IPS-20b (cell line): ENCODE data around the gene SKIC2.
"Not testable (repeated sequence)": the region's sequence is repeated elsewhere in the genome, so short reads cannot be mapped to it uniquely, and the experiment has no call there.

ENCODE experiments used
- H3K27ac ChIP-seq: one replicate; pipeline ENCODE4 v1.5.1; 2013; ENCODE audit warnings: low read length
- H3K27me3 ChIP-seq: 2 replicates; pipeline ENCODE4 v1.6.1; 2013; ENCODE audit warnings: mild to moderate bottlenecking, low read length, inconsistent platforms; ENCODE audit not compliant: insufficient read depth
- H3K36me3 ChIP-seq: 2 replicates; pipeline ENCODE4 v1.6.1; 2013; ENCODE audit warnings: low read depth, mild to moderate bottlenecking, inconsistent platforms, low read length, moderate library complexity; ENCODE audit not compliant: insufficient read depth
- H3K4me1 ChIP-seq: 2 replicates; pipeline ENCODE4 v1.6.1; 2013; ENCODE audit warnings: mild to moderate bottlenecking, control low read depth, inconsistent platforms, low read length, moderate library complexity; ENCODE audit not compliant: insufficient read depth
- H3K4me3 ChIP-seq: 2 replicates; pipeline ENCODE4 v1.5.1; 2013; ENCODE audit warnings: mild to moderate bottlenecking, low read length, inconsistent platforms
- H3K9ac ChIP-seq: 2 replicates; pipeline ENCODE4 v1.6.1; 2013; ENCODE audit warnings: low read depth, mild to moderate bottlenecking, inconsistent platforms, low read length, moderate library complexity
- H3K9me3 ChIP-seq: 2 replicates; pipeline ENCODE4 v1.6.1; 2013; ENCODE audit warnings: mild to moderate bottlenecking, low read depth, low read length, inconsistent platforms; ENCODE audit not compliant: insufficient read depth

The SKIC2 gene

DNA sequence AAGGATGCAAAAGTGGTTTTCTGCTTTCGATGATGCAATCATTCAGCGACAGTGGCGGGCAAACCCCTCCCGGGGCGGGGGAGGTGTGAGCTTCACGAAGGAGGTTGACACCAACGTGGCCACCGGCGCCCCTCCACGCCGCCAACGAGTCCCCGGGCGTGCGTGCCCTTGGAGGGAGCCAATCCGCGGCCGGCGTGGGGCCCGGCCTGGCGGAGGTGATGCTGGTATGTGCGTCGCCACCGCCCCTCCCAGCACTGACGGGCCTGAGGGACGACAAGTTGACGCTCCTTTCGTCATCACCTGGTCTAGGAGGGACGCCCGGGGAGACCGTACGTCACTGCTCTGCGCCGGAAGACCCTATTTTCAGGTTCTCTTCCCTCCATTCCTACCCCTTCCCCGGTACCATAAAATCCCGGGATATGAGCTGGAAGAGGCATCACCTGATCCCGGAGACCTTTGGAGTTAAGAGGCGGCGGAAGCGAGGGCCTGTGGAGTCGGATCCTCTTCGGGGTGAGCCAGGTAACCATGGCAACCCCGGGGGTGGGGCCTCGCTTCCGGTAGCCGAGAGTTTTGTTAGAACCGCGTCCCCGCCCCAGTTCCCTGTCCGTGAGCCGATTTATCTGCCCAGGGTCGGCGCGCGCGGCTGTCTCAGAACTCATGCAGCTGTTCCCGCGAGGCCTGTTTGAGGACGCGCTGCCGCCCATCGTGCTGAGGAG lies 13.2 kb downstream of the SKIC2 start, which contains the start of gene DXO:
TSS of gene DXO (minus strand) at position 146 of the 716 bp plus-strand sequence. CDS start 463 bp downstream, outside the sequence.
- H3K27ac ChIP-seq = peak within 1 kb of the TSS; percentile 58
- peak within 1 kb of the TSS; percentile 81 for H3K4me3 ChIP-seq
- no peaks in the 10 kb centered on the region for H3K27me3 ChIP-seq

DNA sequence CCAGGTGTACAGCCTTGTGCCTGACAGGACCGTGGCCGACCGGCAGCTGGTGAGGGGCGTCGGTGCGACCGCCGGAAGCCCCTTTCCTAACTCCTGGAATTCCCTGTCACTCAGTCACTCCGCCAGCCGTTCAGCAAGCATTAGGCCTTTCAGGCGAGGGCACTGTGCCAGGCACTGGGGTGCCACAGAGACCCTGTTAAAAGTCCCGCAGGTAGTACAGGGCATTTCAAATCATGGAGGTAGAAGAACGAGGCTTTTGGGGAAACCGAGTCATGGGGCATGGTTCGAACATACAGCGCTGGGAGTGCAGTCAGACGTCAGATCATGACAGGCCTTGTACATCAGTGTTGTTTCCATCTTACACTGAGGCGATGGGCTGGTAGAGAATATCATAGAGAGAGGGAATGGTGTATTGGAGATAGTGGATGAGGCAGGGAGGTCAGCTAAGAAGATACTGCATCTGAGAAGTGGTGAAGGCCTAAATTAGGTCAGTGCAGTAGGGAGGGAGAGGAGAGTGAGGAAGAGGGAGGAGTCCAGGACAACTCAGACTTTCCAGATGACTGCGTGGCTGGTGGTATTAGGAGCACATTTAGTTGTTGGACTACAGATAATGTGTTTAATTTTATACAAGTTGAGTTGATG lies 13.9 kb downstream of the SKIC2 start:
- Histone ChIP-seq H3K9ac (peak overlapping the region; percentile 83; the same call in 1 of the 2 replicates), H3K4me1 (no peaks in the 10 kb centered on the region; the same call in 1 of the 2 replicates), H3K27me3 (no peaks in the 10 kb centered on the region), H3K4me3 (peak overlapping the region; percentile 81), H3K27ac (peak overlapping the region; percentile 58), H3K36me3 (peaks cover 27% of the 10 kb centered on the region), H3K9me3 (no peaks in the 10 kb centered on the region; the same call in 1 of the 2 replicates)

More for the DNA sequence above, 13.2 kb downstream of the SKIC2 start, which contains the start of gene DXO:
- Histone ChIP-seq H3K36me3 (peaks cover 33% of the 10 kb centered on the region), H3K9ac (peak within 1 kb of the TSS; percentile 83), H3K9me3 (no peaks in the 10 kb centered on the region; the same call in 1 of the 2 replicates), H3K4me1 (no peaks in the 10 kb centered on the region; the same call in 1 of the 2 replicates)

DNA sequence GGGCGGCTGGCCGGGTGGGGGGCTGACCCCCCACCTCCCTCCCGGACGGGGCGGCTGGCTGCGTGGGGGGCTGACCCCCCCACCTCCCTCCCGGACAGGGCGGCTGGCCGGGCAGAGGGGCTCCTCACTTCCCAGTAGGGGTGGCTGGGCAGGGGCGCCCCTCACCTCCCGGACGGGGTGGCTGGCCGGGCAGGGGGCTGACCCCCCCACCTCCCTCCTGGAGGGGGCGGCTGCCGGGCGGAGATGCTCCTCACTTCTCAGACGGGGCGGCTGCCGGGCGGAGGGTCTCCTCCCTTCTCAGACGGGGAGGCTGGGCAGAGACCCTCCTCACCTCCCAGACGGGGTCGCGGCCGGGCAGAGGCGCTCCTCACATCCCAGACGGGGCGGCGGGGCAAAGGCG lies 17.1 kb downstream of the SKIC2 start:
- not testable (repeated sequence) for H3K9ac ChIP-seq, H3K9me3 ChIP-seq, H3K4me1 ChIP-seq, H3K4me3 ChIP-seq, H3K36me3 ChIP-seq, H3K27ac ChIP-seq, H3K27me3 ChIP-seq

DNA sequence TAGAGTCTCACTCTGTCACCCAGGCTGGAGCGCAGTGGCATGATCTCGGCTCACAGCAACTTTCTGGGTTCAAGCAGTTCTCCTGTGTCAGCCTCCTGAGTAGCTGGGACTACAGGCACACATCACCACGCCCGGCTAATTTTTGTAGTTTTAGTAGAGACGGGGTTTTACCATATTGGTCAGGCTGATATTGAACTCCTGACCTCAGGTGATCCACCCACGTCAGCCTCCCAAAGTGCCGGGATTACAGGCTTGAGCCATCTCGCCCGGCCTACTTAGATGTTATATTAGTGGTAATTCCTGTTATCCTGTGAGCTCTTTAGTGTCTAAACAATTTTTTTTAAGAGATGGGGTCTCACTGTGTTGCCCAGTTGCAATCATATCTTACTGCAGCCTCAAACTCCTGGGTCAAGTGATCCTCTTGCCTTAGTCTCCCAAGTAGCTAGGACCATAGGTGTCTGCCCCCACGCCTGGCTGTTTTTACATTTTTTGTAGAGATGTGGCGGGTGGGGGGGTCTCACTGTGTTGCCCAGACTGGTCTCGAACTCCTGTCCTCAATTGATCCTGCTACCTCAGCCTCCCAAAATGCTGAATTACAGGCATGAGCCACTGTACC lies 18.9 kb downstream of the SKIC2 start:
- H3K4me3 ChIP-seq = no peak overlapping the region
- 0 out of 2 replicates have a peak, but pooled peaks cover 5% of the 10 kb centered on the region for H3K36me3 ChIP-seq
- H3K9me3 ChIP-seq = no peaks in the 10 kb centered on the region; the same call in 1 of the 2 replicates
- no peak overlapping the region for H3K27ac ChIP-seq
- H3K4me1 ChIP-seq = no peaks in the 10 kb centered on the region; the same call in 1 of the 2 replicates
- H3K9ac ChIP-seq = no peak overlapping the region
- H3K27me3 ChIP-seq = no peaks in the 10 kb centered on the region

DNA sequence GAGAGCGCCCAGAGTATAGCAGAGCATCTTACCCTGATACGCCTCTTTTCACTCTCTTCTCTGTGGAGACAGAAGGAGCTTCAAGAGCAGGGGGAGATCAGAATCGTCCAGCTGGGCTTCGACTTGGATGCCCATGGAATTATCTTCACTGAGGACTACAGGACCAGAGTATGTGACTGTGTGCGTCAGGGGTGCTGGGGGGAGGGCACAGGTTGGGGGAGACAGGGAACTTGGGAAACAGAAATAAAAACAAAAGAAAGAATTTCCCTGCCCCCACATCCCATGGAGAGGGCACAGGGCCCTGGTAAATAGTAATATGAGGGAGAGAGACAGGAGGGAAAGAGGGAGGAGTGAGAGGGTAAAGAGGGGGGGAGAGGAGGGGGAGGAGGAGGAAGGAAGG lies 19.9 kb downstream of the SKIC2 start:
- no peak overlapping the region for H3K27ac ChIP-seq
- no peak overlapping the region for H3K9ac ChIP-seq
- no peaks in the 10 kb centered on the region; the same call in 1 of the 2 replicates for H3K9me3 ChIP-seq
- no peaks in the 10 kb centered on the region for H3K4me1 ChIP-seq
- 0 out of 2 replicates have a peak, but pooled peaks cover 5% of the 10 kb centered on the region for H3K36me3 ChIP-seq
- no peak overlapping the region for H3K4me3 ChIP-seq
- H3K27me3 ChIP-seq = no peaks in the 10 kb centered on the region

DNA sequence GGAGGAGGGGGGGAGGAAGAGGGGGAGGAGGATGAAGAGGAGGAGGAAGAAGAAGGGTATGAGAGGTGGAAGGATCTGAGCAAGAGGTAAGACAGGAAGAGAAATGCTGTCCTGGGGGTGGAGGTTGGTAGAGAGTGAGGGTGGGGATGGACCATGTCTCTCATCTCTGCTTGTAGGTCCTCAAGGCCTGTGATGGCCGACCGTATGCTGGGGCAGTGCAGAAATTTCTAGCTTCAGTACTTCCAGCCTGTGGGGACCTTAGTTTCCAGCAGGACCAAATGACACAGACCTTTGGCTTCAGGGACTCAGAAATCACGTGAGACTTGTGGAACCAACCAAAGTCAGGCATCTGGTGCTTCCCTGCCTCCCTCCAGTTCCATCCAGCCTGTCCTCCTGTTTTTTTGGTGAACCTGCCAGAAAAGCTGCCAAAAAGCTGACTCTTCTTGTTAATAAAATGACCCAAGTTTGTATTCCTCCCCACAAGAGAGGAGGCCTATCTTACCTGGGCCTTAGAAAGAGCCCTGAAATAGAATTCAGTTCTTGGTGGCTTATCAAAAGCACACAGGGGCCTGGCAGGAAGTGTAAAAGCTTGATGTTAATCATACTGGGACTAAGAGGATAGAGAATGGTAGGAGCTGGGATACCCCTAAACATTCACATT lies 20.4 kb downstream of the SKIC2 start:
- no peak overlapping the region for H3K27ac ChIP-seq

DNA sequence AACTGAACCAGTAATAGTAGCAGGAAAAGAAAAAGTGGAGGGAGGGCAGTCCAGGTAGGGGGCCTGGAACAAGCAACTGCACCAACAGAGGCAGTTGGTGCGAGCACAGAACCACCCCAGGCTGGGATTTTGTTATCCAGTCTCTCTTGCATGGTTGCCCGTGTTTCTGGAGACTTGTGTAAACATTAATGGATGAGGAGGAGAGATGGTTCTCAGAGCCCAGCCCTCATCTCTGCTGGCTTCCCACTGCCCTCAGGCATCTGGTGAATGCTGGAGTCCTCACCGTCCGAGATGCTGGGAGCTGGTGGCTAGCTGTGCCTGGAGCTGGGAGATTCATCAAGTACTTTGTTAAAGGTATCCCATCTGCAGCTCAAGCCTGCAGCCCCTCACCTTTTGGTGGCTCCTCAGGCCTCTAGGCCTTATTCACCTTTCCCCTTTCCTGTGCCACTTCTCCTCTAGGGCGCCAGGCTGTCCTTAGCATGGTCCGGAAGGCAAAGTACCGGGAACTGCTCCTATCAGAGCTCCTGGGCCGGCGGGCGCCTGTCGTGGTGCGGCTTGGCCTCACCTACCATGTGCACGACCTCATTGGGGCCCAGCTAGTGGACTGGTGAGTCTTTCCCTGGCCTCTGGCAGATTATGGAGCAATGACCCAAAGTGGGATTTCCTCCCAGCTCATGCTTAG lies 21.4 kb downstream of the SKIC2 start:
- H3K9ac ChIP-seq, H3K4me1 ChIP-seq, H3K36me3 ChIP-seq, H3K27ac ChIP-seq, H3K9me3 ChIP-seq, H3K4me3 ChIP-seq, H3K27me3 ChIP-seq: not testable (repeated sequence)

More for the DNA sequence above, 20.4 kb downstream of the SKIC2 start:
- Histone ChIP-seq H3K4me1 (no peaks in the 10 kb centered on the region), H3K4me3 (no peak overlapping the region), H3K9ac (no peak overlapping the region), H3K36me3 (0 out of 2 replicates have a peak, but pooled peaks cover 5% of the 10 kb centered on the region), H3K27me3 (no peaks in the 10 kb centered on the region), H3K9me3 (no peaks in the 10 kb centered on the region; the same call in 1 of the 2 replicates)

DNA sequence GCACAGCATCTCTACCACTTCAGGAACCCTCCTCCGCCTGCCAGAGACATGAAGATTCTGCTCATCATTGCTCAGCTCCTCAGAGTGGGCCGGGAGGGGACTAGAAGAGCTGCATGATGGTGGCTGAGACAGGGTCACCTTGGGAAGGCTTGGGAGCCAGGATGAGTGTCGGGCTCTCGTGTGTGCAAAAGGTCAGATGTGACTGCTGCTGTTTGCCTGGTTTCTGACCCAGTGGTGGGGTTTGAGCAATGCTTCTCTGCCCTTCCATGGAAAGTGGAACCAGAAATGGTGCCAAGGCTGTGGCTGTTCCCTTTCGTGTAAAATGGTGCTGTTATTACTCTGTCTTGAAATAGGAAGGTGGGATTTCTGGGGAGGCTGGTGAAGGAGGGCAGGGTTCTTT lies 22.0 kb downstream of the SKIC2 start:
- H3K4me3 ChIP-seq, H3K4me1 ChIP-seq, H3K27me3 ChIP-seq, H3K27ac ChIP-seq, H3K9me3 ChIP-seq, H3K9ac ChIP-seq, H3K36me3 ChIP-seq: not testable (repeated sequence)

DNA sequence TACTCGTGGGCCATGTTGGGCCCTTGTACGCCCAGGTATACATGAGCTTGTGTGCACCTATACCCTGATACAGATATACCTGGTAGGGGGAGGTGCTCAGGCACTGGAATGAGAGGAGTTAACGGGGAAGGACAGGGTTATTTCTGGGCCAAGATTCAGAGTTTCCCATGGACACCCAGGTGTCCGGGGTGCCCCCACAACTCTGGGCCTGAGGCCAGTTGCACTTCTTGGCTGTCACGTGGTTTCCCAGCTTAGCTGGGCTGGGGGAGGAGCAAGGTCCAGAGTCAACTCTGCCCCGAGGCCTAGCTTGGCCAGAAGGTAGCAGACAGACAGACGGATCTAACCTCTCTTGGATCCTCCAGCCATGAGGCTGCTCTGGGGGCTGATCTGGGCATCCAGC lies 22.8 kb downstream of the SKIC2 start, which contains the start of gene C4A:
TSS of gene C4A (plus strand) at position 314 of the 400 bp plus-strand sequence. CDS start at position 365, 51 bp downstream.
- H3K27ac ChIP-seq, H3K4me3 ChIP-seq, H3K4me1 ChIP-seq, H3K27me3 ChIP-seq, H3K36me3 ChIP-seq, H3K9me3 ChIP-seq, H3K9ac ChIP-seq: not testable (repeated sequence)

DNA sequence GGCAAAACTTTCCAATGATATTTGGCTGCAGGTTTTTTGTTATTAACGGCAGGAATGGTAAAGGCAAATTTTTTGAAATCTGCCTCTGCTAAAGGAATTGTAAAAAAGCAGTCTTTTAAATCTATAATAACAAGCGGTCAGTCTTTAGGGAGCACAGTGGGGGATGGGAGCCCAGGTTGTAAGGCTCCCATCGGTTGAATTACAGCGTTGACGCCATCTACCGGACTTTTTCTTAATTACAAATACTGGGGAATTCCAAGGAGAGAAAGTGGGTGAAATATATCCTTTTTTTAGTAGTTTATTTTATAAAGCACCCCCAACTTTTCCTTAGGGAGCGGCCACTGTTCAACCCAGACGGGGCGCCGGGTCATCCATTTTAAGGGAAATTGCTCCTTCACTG lies 30.4 kb downstream of the SKIC2 start:
- not testable (repeated sequence) for H3K27me3 ChIP-seq, H3K9me3 ChIP-seq, H3K4me3 ChIP-seq, H3K27ac ChIP-seq, H3K9ac ChIP-seq, H3K36me3 ChIP-seq, H3K4me1 ChIP-seq

DNA sequence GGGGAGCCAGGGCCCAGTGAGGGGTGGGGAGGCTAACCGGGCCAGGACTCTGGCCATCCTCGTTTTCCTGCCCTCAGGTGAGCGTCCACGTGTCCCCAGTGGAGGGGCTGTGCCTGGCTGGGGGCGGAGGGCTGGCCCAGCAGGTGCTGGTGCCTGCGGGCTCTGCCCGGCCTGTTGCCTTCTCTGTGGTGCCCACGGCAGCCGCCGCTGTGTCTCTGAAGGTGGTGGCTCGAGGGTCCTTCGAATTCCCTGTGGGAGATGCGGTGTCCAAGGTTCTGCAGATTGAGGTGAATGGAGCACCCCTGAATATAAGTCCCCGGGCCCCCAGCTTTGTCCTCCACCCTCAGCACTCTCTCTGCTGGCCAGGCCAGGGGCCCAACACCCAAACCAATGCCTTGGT lies 35.4 kb downstream of the SKIC2 start:
- not testable (repeated sequence) for H3K9ac ChIP-seq, H3K27ac ChIP-seq, H3K27me3 ChIP-seq, H3K9me3 ChIP-seq, H3K4me3 ChIP-seq, H3K36me3 ChIP-seq, H3K4me1 ChIP-seq
